H9 (cell line): ENCODE data around the gene PRAMEF17. TPM values are rescaled to one million over a fixed set of nuclear protein-coding genes. Genes with fewer than 3 reads are reported as not detected.
"Not testable (repeated sequence)": the region's sequence is repeated elsewhere in the genome, so short reads cannot be mapped to it uniquely, and the experiment has no call there.

Experiments used
- DNase-seq: peaks from one replicate; pipeline ENCODE4 v3.0.0-alpha.2; 2017
- H2AFZ ChIP-seq: one replicate; pipeline ENCODE4 v1.6.1; 2013; ENCODE audit warnings: mild to moderate bottlenecking, low read length, control low read depth, moderate library complexity
- H2AK5ac ChIP-seq: 2 replicates; pipeline ENCODE4 v1.6.1; 2013; ENCODE audit warnings: low read length, control low read depth, mixed read lengths; ENCODE audit not compliant: insufficient read length
- H2BK120ac ChIP-seq: one replicate; pipeline ENCODE4 v1.6.1; 2013; ENCODE audit warnings: low read depth, mild to moderate bottlenecking, low read length, control low read depth, inconsistent platforms; ENCODE audit not compliant: poor library complexity, severe bottlenecking
- H2BK12ac ChIP-seq: 2 replicates; pipeline ENCODE4 v1.6.1; 2013; ENCODE audit warnings: low read length, control low read depth, mixed read lengths, low read depth; ENCODE audit not compliant: insufficient read length
- H2BK15ac ChIP-seq: 2 replicates; pipeline ENCODE4 v1.6.1; 2013; ENCODE audit warnings: low read depth, low read length, control low read depth
- H2BK20ac ChIP-seq: one replicate; pipeline ENCODE4 v1.6.1; 2013; ENCODE audit warnings: low read depth, mild to moderate bottlenecking, low read length, control low read depth, inconsistent platforms; ENCODE audit not compliant: poor library complexity, severe bottlenecking
- H2BK5ac ChIP-seq: 2 replicates; pipeline ENCODE4 v1.6.1; 2013; ENCODE audit warnings: low read length, control low read depth, mixed read lengths; ENCODE audit not compliant: insufficient read length
- H3K14ac ChIP-seq: 2 replicates; pipeline ENCODE4 v1.6.1; 2013; ENCODE audit warnings: low read length, control low read depth; ENCODE audit not compliant: insufficient read depth
- H3K18ac ChIP-seq: 2 replicates; pipeline ENCODE4 v1.6.1; 2013; ENCODE audit warnings: low read depth, mild to moderate bottlenecking, mixed read lengths, low read length, control low read depth; ENCODE audit not compliant: insufficient read length
- H3K23ac ChIP-seq: 2 replicates; pipeline ENCODE4 v1.6.1; 2013; ENCODE audit warnings: low read length, control low read depth, mixed read lengths, low read depth; ENCODE audit not compliant: insufficient read length
- H3K23me2 ChIP-seq: 2 replicates; pipeline ENCODE4 v1.6.1; 2013; ENCODE audit warnings: low read depth, mild to moderate bottlenecking, mixed read lengths, low read length, control low read depth; ENCODE audit not compliant: insufficient read length, poor library complexity, severe bottlenecking
- H3K27ac ChIP-seq: 2 replicates; pipeline ENCODE4 v1.5.1; 2013; ENCODE audit warnings: low read length, control low read depth, mixed read lengths, low read depth; ENCODE audit not compliant: insufficient read length
- H3K27me3 ChIP-seq: 2 replicates; pipeline ENCODE4 v1.6.1; 2013; ENCODE audit warnings: low read length, control low read depth, inconsistent platforms; ENCODE audit not compliant: insufficient read depth
- H3K4ac ChIP-seq: 2 replicates; pipeline ENCODE4 v1.6.1; 2013; ENCODE audit warnings: low read depth, mild to moderate bottlenecking, control low read depth, inconsistent platforms, low read length, moderate library complexity
- H3K4me1 ChIP-seq: 2 replicates; pipeline ENCODE4 v1.6.1; 2013; ENCODE audit warnings: low read length, control low read depth, inconsistent platforms; ENCODE audit not compliant: insufficient read depth
- H3K4me2 ChIP-seq: 2 replicates; pipeline ENCODE4 v1.6.1; 2013; ENCODE audit warnings: low read length, control low read depth, mixed read lengths; ENCODE audit not compliant: insufficient read length, insufficient read depth
- H3K56ac ChIP-seq: 2 replicates; pipeline ENCODE4 v1.6.1; 2013; ENCODE audit warnings: low read depth, mild to moderate bottlenecking, mixed read lengths, low read length, control low read depth; ENCODE audit not compliant: insufficient read length
- H3K79me1 ChIP-seq: 2 replicates; pipeline ENCODE4 v1.6.1; 2013; ENCODE audit warnings: low read depth, mild to moderate bottlenecking, moderate library complexity, low read length, control low read depth, inconsistent platforms; ENCODE audit not compliant: insufficient read depth, poor library complexity, severe bottlenecking
- H3K79me2 ChIP-seq: 2 replicates; pipeline ENCODE4 v1.6.1; 2013; ENCODE audit warnings: low read length, control low read depth, inconsistent platforms; ENCODE audit not compliant: insufficient read depth
- H3K9ac ChIP-seq: 2 replicates; pipeline ENCODE4 v1.6.1; 2013; ENCODE audit warnings: low read length, control low read depth, mixed read lengths; ENCODE audit not compliant: insufficient read length; ENCODE audit errors: extremely low read depth
- H3K9me3 ChIP-seq: one replicate; pipeline ENCODE4 v1.6.1; 2013; ENCODE audit warnings: low read depth, low read length, inconsistent platforms; ENCODE audit not compliant: control insufficient read depth
- H3T11ph ChIP-seq: one replicate; pipeline ENCODE4 v1.6.1; 2013; ENCODE audit warnings: mild to moderate bottlenecking, low read length, control low read depth, inconsistent platforms
- H4K20me1 ChIP-seq: one replicate; pipeline ENCODE4 v1.6.1; 2013; ENCODE audit not compliant: control insufficient read depth, insufficient read length, insufficient read depth
- H4K5ac ChIP-seq: 2 replicates; pipeline ENCODE4 v1.6.1; 2013; ENCODE audit warnings: low read depth, mild to moderate bottlenecking, mixed read lengths, low read length, control low read depth; ENCODE audit not compliant: insufficient read length
- H4K8ac ChIP-seq: replicated peaks from 2 replicates; pipeline ENCODE4 v1.6.1; 2013; ENCODE audit warnings: low read length, control low read depth, mixed read lengths, low read depth; ENCODE audit not compliant: insufficient read length
- H4K91ac ChIP-seq: 2 replicates; pipeline ENCODE4 v1.6.1; 2013; ENCODE audit warnings: low read depth, mild to moderate bottlenecking, moderate library complexity, mixed read lengths, low read length, control low read depth; ENCODE audit not compliant: insufficient read length
- H3K27ac Mint-ChIP-seq, 3 experiments: 2 replicates in 2 of 3; 3 replicates in 1 of 3; pipeline ENCODE4 v1.8.0; 2020 to 2021; ENCODE audit warnings: mixed read lengths in 3 of 3, mild to moderate bottlenecking in 1 of 3, moderate library complexity in 1 of 3
- H3K27me3 Mint-ChIP-seq: 2 replicates; pipeline ENCODE4 v1.8.0; 2021; ENCODE audit warnings: low read depth, mild to moderate bottlenecking, moderate library complexity, mixed read lengths
- H3K36me3 Mint-ChIP-seq, 3 experiments: 2 replicates in 2 of 3; 3 replicates in 1 of 3; pipeline ENCODE4 v1.8.0; 2020 to 2021; ENCODE audit warnings: low read depth in 3 of 3, mixed read lengths in 3 of 3; ENCODE audit not compliant: insufficient read depth in 1 of 3
- H3K4me1 Mint-ChIP-seq, 2 experiments: 2 replicates each; pipeline ENCODE4 v1.8.0; 2020; ENCODE audit warnings: mixed read lengths in 2 of 2
- H3K4me3 Mint-ChIP-seq, 2 experiments: 2 replicates in 1 of 2; 3 replicates in 1 of 2; pipeline ENCODE4 v1.8.0; 2020 to 2021; ENCODE audit warnings: mild to moderate bottlenecking in 2 of 2, mixed read lengths in 2 of 2, moderate library complexity in 1 of 2
- H3K9me3 Mint-ChIP-seq, 2 experiments: 2 replicates in 1 of 2; 3 replicates in 1 of 2; pipeline ENCODE4 v1.8.0; 2020; ENCODE audit warnings: mild to moderate bottlenecking in 2 of 2, mixed read lengths in 2 of 2, moderate library complexity in 1 of 2
- WGBS: extraction: QIAGEN DNeasy Blood & Tissue Kit; methylation state at CpG from one replicate; pipeline ENCODE4 v1.1.7; 2013; ENCODE audit warnings: missing lambda C conversion rate, low lambda C conversion rate, mixed read lengths; ENCODE audit not compliant: insufficient read length; ENCODE audit errors: extremely low coverage; 5-methylcytosine and 5-hydroxymethylcytosine counted together
- long read RNA-seq: library from polyadenylated mRNA; unstranded; transcript quantifications from one replicate; pipeline ENCODE4 v2.0.0, GENCODE V29; 2020
- total RNA-seq: library from RNA; stranded (reverse); gene quantifications from 2 replicates; pipeline ENCODE4 v1.2.1, GENCODE V29; 2021

Gene PRAMEF17
- not detected in 2 replicates for total RNA-seq
- long read RNA-seq, result 0 reads

DNA sequence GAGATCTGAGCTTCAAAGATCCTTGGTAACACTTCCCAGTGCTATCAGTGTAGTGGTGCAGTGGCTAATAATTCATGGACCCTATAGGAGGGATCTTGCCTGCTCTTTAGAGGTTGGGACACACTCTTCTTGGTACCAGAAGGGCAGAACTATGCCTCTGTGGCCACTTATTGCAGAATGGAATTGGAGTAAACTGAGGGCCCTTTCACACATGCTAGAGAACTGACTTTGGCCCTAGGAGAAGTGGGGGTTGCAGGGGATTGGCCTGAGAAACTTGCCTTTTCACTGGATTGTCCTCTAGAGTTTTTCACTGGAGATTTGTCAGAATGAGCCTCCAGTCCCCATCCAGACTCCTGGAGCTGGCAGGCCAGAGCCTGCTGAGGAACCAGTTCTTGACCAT lies at the start of gene PRAMEF17:
TSS of gene PRAMEF17 (plus strand) at position 301 of the 400 bp plus-strand sequence. CDS start at position 327, 26 bp downstream.
- H3K27me3 ChIP-seq, H4K5ac ChIP-seq, H2BK15ac ChIP-seq, H2BK20ac ChIP-seq, H2BK120ac ChIP-seq, H3K27ac ChIP-seq, H3K4me3 Mint-ChIP-seq, H2AFZ ChIP-seq, H3K23me2 ChIP-seq, H2BK12ac ChIP-seq, H3K9ac ChIP-seq, H3K79me2 ChIP-seq, H3K56ac ChIP-seq, H3K4me1 ChIP-seq, H4K91ac ChIP-seq, H3T11ph ChIP-seq, H3K23ac ChIP-seq, DNase-seq, H3K27ac Mint-ChIP-seq, H3K4ac ChIP-seq, H2AK5ac ChIP-seq, H3K27me3 Mint-ChIP-seq, H3K14ac ChIP-seq, H2BK5ac ChIP-seq, H4K20me1 ChIP-seq, H4K8ac ChIP-seq, H3K4me1 Mint-ChIP-seq, H3K18ac ChIP-seq, H3K4me2 ChIP-seq, H3K79me1 ChIP-seq: not testable (repeated sequence)
- H3K36me3 Mint-ChIP-seq, result peaks cover 3 to 16% (median 11%) of the 10 kb centered on the region in 3 experiments; a peak in 6 of 7 replicates
- H3K9me3 Mint-ChIP-seq, result peaks cover 81 to 86% of the 10 kb centered on the region in 2 experiments
- peaks cover 56% of the 10 kb centered on the region for H3K9me3 ChIP-seq

DNA sequence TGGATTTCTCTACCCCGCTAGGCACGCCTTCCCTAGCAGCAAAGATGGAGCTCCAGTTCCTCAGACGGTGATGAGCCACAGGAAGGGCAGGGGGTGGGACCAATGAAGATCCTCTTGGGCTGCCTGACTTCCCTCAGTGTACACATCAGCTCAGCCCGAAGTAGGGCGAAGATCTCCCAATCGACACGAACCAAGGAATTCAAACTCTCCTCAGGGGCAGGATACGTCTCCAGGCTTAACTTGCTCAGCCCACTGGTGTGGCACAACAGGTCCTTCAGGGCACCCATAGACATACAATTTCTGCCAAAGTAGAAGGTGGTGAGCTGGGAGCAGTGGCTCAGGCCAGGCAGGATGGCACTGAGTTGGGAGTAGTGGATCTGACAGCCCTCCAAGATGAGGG lies 46.9 kb upstream of the PRAMEF17 start:
- H3K23me2 ChIP-seq, H2BK5ac ChIP-seq, H3K79me1 ChIP-seq, H4K91ac ChIP-seq, H3K27ac Mint-ChIP-seq, H3K9me3 ChIP-seq, H3K36me3 Mint-ChIP-seq, H3T11ph ChIP-seq, H2AFZ ChIP-seq, H3K27ac ChIP-seq, DNase-seq, H2BK12ac ChIP-seq, H4K8ac ChIP-seq, H3K27me3 Mint-ChIP-seq, H2BK20ac ChIP-seq, H3K56ac ChIP-seq, H3K18ac ChIP-seq, H4K5ac ChIP-seq, H3K27me3 ChIP-seq, H3K4me3 Mint-ChIP-seq, H3K79me2 ChIP-seq, H3K23ac ChIP-seq, H3K4ac ChIP-seq, H3K4me2 ChIP-seq, H2BK15ac ChIP-seq, H2AK5ac ChIP-seq, H3K4me1 ChIP-seq, H3K14ac ChIP-seq, H4K20me1 ChIP-seq, H3K4me1 Mint-ChIP-seq, H3K9ac ChIP-seq, H2BK120ac ChIP-seq: not testable (repeated sequence)
- H3K9me3 Mint-ChIP-seq, result peaks cover 29 to 42% of the 10 kb centered on the region in 2 experiments
- no CpG with 5 or more reads among the region's 8 CpGs for WGBS
